HG03469 (cell line): Measurements from ENCODE around the gene URAD.
"Not testable (repeated sequence)": the region's sequence is repeated elsewhere in the genome, so short reads cannot be mapped to it uniquely, and the experiment has no call there.

ENCODE experiments used
- ATAC-seq: cut with Tn5 transposase; IDR thresholded peaks from one replicate; pipeline ENCODE4 v1.9.1; 2021; ENCODE audit warnings: mild to moderate bottlenecking, moderate library complexity, moderate number of reproducible peaks; ENCODE audit not compliant: unreplicated experiment

Gene URAD

GRCh38 chr13:27971776-27972477 is 16.6 kb downstream of the URAD start:
- no peak for ATAC-seq

- ATAC-seq, result no peak
Measured at GRCh38 chr13:27971236-27971645, 17.3 kb downstream of the URAD start.

GRCh38 chr13:27970382-27971235 is 17.9 kb downstream of the URAD start:
- no peak for ATAC-seq

- no peak for ATAC-seq
Measured at GRCh38 chr13:27969866-27970229, 18.6 kb downstream of the URAD start.

- no peak for ATAC-seq
Measured at GRCh38 chr13:27969082-27969865, 19.2 kb downstream of the URAD start, which contains the start of gene CDX2. Gene CDX2 (minus strand): TSS chr13:27969315. CDS start chr13:27969006, 309 bp downstream.

- no peak for ATAC-seq
Measured at GRCh38 chr13:27968316-27969081, 20.0 kb downstream of the URAD start.

- ATAC-seq, result no peak
Measured at GRCh38 chr13:27967736-27968315, 20.7 kb downstream of the URAD start.

GRCh38 chr13:27967203-27967735 is 21.2 kb downstream of the URAD start:
- no peak for ATAC-seq

GRCh38 chr13:27966641-27967202 is 21.8 kb downstream of the URAD start:
- ATAC-seq, result no peak

- ATAC-seq, result no peak
Measured at GRCh38 chr13:27965740-27966640, 22.5 kb downstream of the URAD start.

GRCh38 chr13:27965343-27965739 is 23.2 kb downstream of the URAD start:
- no peak for ATAC-seq

- ATAC-seq, result no peak
Measured at GRCh38 chr13:27964741-27965323, 23.7 kb downstream of the URAD start.

GRCh38 chr13:27964206-27964605 is 24.3 kb downstream of the URAD start:
- not testable (repeated sequence) for ATAC-seq

GRCh38 chr13:27963491-27963890 is 25.0 kb downstream of the URAD start:
- ATAC-seq, result no peak

GRCh38 chr13:27962982-27963381 is 25.5 kb downstream of the URAD start:
- no peak for ATAC-seq

- ATAC-seq, result no peak
Measured at GRCh38 chr13:27962128-27962841, 26.2 kb downstream of the URAD start.

GRCh38 chr13:27961227-27962085 is 27.0 kb downstream of the URAD start:
- no peak for ATAC-seq
